OCI-LY1 (cell line): Measurements from ENCODE around the gene SPINK6.

Source experiments
- H2AFZ ChIP-seq: fragments of 200-600 bp; sonication (generic), shearing (Covaris generic); 2 replicates; pipeline ENCODE4 v1.6.0; 2014; ENCODE audit warnings: antibody characterized with exemption, mild to moderate bottlenecking, low read length
- H3F3A ChIP-seq: fragments of 200-600 bp; sonication (generic), shearing (Covaris generic); 2 replicates; pipeline ENCODE4 v1.6.0; 2014; ENCODE audit warnings: mild to moderate bottlenecking, antibody characterized with exemption, low read length, moderate library complexity; ENCODE audit not compliant: insufficient read depth
- H3K27ac ChIP-seq: fragments of 200-600 bp; sonication (generic); 2 replicates; pipeline ENCODE4 v1.5.1; 2014; ENCODE audit warnings: low read length, mixed run types, mild to moderate bottlenecking, low read depth; ENCODE audit not compliant: poor library complexity, severe bottlenecking
- H3K27me3 ChIP-seq: fragments of 200-600 bp; sonication (generic); 2 replicates; pipeline ENCODE4 v1.6.0; 2014; ENCODE audit warnings: antibody characterized with exemption, mild to moderate bottlenecking, low read length, moderate library complexity; ENCODE audit not compliant: insufficient read depth
- H3K36me3 ChIP-seq: fragments of 200-600 bp; sonication (generic); 2 replicates; pipeline ENCODE4 v1.6.1; 2014; ENCODE audit warnings: mild to moderate bottlenecking, antibody characterized with exemption, low read length, moderate library complexity, mixed read lengths; ENCODE audit not compliant: insufficient read depth
- H3K4me1 ChIP-seq: fragments of 200-600 bp; sonication (generic); 2 replicates; pipeline ENCODE4 v1.5.1; 2014; ENCODE audit warnings: mild to moderate bottlenecking, low read length, moderate library complexity; ENCODE audit not compliant: insufficient read depth, severe bottlenecking
- H3K4me2 ChIP-seq: fragments of 200-600 bp; sonication (generic), shearing (Covaris generic); 2 replicates; pipeline ENCODE4 v1.6.1; 2014; ENCODE audit warnings: low read length
- H3K4me3 ChIP-seq: fragments of 200-600 bp; sonication (generic); 2 replicates; pipeline ENCODE4 v1.5.1; 2014; ENCODE audit warnings: low read length, low read depth, mild to moderate bottlenecking, mixed read lengths; ENCODE audit not compliant: poor library complexity, severe bottlenecking
- H3K79me2 ChIP-seq: fragments of 200-600 bp; shearing (Covaris generic); 2 replicates; pipeline ENCODE4 v1.6.1; 2016; ENCODE audit warnings: mixed run types, low read length, mixed read lengths; ENCODE audit not compliant: insufficient read depth
- H3K9ac ChIP-seq: fragments of 200-600 bp; sonication (generic), shearing (Covaris generic); 2 replicates; pipeline ENCODE4 v1.6.1; 2014; ENCODE audit warnings: mild to moderate bottlenecking, low read length, mixed read lengths
- H3K9me2 ChIP-seq: fragments of 200-600 bp; sonication (generic), shearing (Covaris generic); 2 replicates; pipeline ENCODE4 v1.6.1; 2014; ENCODE audit warnings: low read depth, mild to moderate bottlenecking, low read length, mixed read lengths
- H3K9me3 ChIP-seq: fragments of 200-600 bp; shearing (Covaris generic); 2 replicates; pipeline ENCODE4 v1.6.1; 2014; ENCODE audit warnings: low read length, mixed read lengths
- H4K20me1 ChIP-seq: fragments of 200-600 bp; sonication (generic), shearing (Covaris generic); 2 replicates; pipeline ENCODE4 v1.6.0; 2016; ENCODE audit warnings: mild to moderate bottlenecking, low read length; ENCODE audit not compliant: insufficient read depth
- EZH2 ChIP-seq: fragments of 200-600 bp; sonication (generic), shearing (Covaris generic); IDR thresholded peaks from 2 replicates; pipeline ENCODE4 v1.8.0; 2017; ENCODE audit warnings: borderline replicate concordance, mixed run types, mild to moderate bottlenecking, antibody characterized with exemption, low read length, moderate library complexity, mixed read lengths
- TF ChIP-seq, protein P1 (sequence below): fragments of 200-600 bp; sonication (generic), shearing (Covaris generic); IDR thresholded peaks from 2 replicates; pipeline ENCODE4 v1.5.1; 2017; ENCODE audit warnings: mild to moderate bottlenecking, antibody characterized with exemption, low read length, moderate library complexity, mixed read lengths

SPINK6 gene

DNA sequence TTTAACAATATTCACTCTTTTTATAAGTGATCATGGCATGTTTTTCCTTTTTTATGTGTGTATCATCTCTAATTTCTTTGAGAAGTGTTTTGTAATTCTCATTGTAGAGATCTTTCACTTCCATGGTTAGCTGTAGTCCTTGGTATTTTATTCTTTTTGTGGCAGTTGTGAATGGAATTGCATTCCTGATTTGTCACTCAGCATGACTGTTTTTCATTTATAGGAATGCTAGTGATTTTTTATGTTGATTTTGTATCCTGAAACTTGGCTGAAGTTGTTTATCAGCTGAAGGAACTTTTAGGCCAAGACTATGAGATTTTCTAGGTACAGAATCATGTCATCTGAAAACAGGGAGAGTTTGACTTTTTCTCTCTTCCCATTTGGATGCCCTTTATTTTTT is 52.6 kb downstream of the SPINK6 start:
- no peak overlapping the region for H3K27ac ChIP-seq
- no peaks in the 10 kb centered on the region for H4K20me1 ChIP-seq
- no peaks in the 10 kb centered on the region for H3K36me3 ChIP-seq
- H3K9ac ChIP-seq: no peak overlapping the region
- no peaks in the 10 kb centered on the region for H3K9me2 ChIP-seq
- H3K4me3 ChIP-seq: no peak overlapping the region
- no peaks in the 10 kb centered on the region for H3K4me1 ChIP-seq
- H3F3A ChIP-seq: no peaks in the 10 kb centered on the region
- no peak for TF ChIP-seq EZH2
- TF ChIP-seq, protein P1, sequence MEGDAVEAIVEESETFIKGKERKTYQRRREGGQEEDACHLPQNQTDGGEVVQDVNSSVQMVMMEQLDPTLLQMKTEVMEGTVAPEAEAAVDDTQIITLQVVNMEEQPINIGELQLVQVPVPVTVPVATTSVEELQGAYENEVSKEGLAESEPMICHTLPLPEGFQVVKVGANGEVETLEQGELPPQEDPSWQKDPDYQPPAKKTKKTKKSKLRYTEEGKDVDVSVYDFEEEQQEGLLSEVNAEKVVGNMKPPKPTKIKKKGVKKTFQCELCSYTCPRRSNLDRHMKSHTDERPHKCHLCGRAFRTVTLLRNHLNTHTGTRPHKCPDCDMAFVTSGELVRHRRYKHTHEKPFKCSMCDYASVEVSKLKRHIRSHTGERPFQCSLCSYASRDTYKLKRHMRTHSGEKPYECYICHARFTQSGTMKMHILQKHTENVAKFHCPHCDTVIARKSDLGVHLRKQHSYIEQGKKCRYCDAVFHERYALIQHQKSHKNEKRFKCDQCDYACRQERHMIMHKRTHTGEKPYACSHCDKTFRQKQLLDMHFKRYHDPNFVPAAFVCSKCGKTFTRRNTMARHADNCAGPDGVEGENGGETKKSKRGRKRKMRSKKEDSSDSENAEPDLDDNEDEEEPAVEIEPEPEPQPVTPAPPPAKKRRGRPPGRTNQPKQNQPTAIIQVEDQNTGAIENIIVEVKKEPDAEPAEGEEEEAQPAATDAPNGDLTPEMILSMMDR: no peak
- H2AFZ ChIP-seq: no peak overlapping the region
- no peak overlapping the region for H3K4me2 ChIP-seq
- no peaks in the 10 kb centered on the region for H3K27me3 ChIP-seq
- no peaks in the 10 kb centered on the region for H3K79me2 ChIP-seq
- H3K9me3 ChIP-seq: no peaks in the 10 kb centered on the region

DNA sequence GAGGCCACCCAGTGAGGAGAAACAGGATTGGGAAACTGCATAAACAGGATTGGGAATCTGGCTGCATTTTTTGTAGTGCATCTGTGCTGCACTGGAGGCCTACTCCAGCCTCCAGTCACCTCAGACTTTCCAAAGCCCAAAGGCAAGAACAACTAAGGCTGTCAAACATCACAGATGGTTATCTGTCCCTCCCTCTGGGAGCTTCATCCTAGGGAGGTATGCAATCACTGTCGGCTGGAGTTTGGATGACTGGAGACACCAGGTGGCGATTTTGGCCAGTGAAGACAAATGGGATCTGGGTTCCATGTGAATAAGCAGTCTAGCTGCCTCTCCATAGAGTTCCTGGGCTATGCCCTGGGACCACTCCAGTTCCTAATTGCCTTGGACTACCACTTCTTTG is 56.4 kb downstream of the SPINK6 start:
- Histone ChIP-seq H3K4me3 (no peak overlapping the region), H2AFZ (no peak overlapping the region), H3K4me1 (no peaks in the 10 kb centered on the region), H3K4me2 (no peak overlapping the region), H3K9me3 (no peaks in the 10 kb centered on the region), H3K27ac (no peak overlapping the region), H3K9me2 (no peaks in the 10 kb centered on the region), H3K27me3 (no peaks in the 10 kb centered on the region), H3F3A (no peaks in the 10 kb centered on the region), H4K20me1 (no peaks in the 10 kb centered on the region), H3K36me3 (no peaks in the 10 kb centered on the region), H3K9ac (no peak overlapping the region), H3K79me2 (no peaks in the 10 kb centered on the region)
- TF ChIP-seq EZH2: no peak
- TF ChIP-seq, protein P1: no peak

DNA sequence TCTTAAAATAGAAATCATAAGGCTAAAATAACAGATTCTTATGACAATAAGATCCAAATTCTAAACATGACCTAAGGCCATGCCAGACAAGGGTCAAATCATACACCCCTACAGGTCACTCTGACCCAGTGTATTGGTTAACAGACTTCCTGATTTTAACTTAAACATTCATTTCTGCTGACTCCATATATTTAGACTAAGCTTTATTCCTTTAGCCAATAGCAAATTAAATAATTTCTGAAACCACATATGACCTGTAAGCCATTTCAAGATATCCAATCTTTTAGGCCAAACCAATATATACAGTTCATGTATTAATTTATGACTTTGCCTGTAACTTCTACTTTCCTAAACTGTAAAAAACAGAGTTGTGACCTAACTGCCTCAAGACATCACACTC is 58.4 kb downstream of the SPINK6 start:
- Histone ChIP-seq H3K9me2 (no peaks in the 10 kb centered on the region), H3K4me3 (no peak overlapping the region), H3K9ac (no peak overlapping the region), H4K20me1 (no peaks in the 10 kb centered on the region), H3K4me2 (no peak overlapping the region), H3K79me2 (no peaks in the 10 kb centered on the region), H3F3A (no peaks in the 10 kb centered on the region), H3K4me1 (no peaks in the 10 kb centered on the region), H3K27me3 (no peaks in the 10 kb centered on the region), H3K36me3 (no peaks in the 10 kb centered on the region), H2AFZ (no peak overlapping the region), H3K9me3 (no peaks in the 10 kb centered on the region), H3K27ac (no peak overlapping the region)
- TF ChIP-seq EZH2: no peak
- TF ChIP-seq, protein P1: no peak
